ENCODE results near the gene BCL11A.

The BCL11A gene

DNA sequence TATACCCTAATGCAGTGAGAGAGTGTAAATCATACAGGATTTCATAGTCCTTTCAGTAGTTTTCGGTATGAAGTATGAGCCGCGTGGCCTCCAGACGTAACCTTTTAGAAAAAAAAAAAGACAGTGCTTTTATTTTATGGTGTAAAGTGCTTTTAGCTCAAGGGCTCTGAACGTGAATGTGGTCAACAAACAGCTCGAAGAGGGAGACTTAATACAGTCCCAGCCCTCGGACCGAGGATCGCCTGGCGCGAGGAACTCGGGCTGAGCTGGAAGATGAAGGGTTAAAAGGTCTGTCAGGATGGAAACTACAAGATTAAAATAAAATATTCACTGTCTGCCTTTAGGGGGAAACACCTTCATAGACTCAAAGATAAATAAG, 4.0 kb upstream of the BCL11A start:
- no peak for DNase-seq

DNA sequence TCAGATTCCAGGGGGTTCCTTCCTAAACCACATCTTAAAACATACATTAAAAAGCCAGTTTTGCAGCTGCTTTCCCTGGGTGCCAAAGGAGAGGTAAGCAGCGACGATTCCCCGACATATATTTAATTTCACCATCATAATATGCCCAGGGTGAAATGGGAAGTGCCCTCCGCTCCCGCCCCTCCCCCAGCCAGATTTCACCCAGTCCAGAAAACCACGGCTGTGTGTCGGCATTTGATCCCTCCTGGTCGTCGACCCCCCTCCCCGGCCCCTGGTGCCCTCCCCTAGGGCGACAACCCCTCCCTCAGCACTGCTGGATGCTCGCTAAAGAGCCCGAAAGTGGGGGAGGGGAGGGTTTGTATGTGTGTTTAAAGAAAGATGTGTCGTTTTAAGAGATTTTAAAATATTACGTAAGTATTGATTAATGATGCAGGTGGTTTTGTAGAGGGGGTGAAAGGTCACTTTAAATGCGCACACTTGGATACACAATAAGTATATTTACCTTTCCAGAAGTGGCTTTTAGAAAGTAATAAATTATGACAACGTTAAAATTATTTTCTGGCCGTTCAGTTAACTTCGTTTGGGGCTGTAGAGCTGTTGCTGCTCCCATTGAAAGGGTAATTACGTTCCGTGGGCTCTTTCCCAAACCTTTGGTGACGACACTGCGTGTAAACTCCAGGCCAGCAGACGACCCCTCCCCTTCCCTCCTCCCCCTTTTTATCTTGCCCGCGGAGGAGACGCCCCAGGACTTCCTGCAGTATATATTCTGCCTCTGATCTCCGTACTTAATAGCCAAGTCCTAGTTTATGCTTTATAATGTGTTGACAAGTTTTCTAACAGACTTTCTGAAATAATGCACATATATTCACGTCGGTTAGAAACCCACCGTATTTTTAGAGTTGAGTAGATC, 3.4 kb upstream of the BCL11A start:
- no peak for DNase-seq

DNA sequence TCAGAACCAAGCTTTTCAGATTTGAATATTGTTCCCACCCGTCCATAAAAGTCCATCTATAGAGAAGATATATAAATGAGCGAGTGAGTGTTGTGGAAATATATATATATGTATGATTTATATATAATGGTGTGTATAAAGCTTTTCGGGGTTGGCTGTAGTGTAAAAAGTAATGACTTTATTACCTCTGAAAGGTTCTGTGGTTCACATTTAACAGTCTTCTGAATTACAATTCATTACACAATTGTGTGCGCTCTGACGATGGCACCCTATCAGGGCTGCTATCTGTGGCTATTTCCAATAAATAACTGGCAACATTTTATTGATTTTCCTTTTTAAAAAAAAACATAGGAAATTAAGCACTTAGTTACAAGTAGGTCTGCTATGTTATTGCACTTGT, 2.7 kb upstream of the BCL11A start:
- no peak for DNase-seq

DNA sequence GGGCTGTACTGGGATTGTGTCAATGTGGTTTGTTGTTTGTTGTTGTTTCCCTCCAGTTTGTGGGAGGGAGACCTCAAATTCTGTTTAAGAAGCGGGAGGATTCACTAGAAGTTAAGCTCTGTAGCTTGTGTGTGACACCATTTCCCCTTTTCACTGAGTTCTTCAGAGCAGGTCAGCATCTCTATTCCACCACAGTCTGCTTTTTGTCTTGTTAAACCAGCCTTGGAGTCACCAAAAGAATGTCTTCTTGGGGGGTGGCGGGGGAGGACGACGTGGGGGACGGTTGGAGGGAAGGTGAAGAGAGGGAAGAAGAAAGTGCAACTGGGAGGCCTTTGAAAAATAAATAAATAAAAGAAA, 2.3 kb upstream of the BCL11A start:
- no peak for DNase-seq

DNA sequence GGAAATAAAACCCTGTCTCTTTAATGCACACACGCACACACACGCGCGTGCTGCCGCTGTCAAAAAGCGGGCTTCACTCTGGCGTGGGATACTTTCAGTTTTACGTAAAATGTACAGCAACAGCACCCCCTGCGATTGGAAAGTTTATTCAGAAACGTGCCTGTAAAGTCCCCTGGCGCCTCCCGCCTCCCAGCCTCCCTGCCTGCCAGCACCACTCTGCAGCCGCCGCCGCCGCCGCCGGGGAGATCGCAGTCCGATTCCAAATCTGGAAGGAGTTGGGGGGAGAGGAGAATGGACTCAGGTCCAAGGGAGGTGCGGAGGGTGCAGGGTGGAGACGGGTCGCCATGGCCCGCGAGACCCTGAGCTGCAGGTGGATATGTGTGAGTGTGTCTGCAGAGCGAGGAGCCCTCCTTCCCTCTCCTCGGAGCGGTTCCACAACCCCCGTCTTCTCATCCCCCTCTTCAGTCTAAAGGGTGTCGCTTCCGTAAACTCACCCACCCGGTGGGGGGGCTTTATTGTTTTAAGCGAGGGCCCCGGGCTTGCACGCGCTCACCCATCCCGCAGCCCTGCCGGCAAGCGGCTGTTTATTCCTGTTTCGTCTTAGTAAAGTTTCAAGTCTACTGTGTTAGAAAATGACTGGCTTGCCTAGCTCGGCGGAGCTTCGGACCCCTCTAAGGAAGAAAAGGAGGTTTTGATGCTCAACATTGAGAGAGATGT, 1.8 kb upstream of the BCL11A start:
- DNase-seq = peak; percentile 90

DNA sequence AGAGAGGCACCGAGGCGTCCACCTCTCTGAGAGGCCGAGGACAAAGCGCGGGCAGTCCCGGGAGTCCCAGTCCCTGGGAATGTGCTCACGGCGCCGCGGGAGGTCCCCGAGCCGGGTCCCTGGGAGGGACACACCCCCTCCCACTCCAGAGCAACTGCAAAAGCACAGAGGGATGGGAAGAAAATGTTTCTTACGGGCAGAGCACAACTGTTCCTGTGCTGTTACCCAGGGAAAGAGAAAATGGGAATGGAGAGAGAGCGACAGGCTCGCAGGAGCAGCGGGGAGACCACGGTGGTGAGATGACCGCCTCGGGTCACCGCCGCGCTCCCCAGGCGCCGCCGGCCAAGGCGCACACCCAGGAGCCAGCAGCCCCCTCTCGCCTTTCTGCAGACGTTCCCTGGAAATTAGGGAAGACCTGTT, 1.2 kb upstream of the BCL11A start:
- DNase-seq = no peak

DNA sequence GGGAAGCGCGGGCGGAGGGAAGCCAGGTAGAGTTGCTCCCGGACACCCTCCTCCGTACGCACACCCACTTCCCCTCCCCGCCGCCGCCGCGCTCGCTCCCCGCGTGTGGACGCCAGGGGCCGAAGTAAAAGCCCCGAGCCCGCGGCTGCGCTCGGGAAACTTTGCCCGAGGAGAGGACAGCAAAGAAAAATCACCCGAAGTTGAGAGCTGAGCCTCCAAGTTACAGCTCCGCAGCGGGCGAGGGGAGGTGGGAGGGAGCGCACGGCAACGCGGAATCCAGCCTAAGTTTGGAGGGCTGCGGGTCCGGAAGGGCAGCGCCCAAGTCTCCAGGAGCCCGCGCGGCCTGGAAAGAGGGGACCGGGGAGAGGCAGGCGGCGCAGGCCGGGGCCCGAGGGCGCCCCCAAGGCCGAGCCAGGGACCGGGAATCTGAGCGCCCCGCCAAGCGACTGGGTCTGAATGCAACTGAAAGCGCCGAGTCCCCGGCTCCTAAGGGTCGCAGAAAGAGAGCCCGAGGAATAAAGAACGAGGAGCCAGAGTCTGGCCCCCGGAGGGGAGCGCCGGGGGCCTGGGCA, 706 bp upstream of the BCL11A start:
- peak; percentile 49 for DNase-seq

DNA sequence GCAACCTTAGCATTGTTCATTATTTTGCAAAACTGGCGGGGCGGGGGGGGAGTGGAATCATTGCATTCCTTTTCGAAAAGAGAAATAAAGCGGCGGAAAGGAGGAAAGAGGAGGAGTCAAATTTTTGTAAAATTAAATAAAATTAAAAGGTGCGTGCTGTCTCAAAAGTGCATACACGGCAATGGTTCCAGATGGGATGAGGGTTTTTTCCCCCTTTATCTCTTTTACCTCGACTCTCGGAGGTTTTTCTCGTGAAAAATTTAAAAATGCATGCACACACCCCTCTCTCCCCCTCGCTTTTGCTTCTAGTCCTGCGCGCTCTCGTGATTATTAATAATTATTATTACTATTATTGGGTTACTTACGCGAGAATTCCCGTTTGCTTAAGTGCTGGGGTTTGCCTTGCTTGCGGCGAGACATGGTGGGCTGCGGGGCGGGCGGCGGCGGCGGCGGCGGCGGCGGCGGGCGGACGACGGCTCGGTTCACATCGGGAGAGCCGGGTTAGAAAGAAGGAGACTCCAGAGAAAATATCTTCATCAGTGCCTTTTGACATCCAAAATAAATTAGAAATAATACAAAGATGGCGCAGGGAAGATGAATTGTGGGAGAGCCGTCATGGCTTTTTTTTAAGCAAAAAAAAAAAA, 481 bp downstream of the BCL11A start:
- DNase-seq = peak; percentile 43

DNA sequence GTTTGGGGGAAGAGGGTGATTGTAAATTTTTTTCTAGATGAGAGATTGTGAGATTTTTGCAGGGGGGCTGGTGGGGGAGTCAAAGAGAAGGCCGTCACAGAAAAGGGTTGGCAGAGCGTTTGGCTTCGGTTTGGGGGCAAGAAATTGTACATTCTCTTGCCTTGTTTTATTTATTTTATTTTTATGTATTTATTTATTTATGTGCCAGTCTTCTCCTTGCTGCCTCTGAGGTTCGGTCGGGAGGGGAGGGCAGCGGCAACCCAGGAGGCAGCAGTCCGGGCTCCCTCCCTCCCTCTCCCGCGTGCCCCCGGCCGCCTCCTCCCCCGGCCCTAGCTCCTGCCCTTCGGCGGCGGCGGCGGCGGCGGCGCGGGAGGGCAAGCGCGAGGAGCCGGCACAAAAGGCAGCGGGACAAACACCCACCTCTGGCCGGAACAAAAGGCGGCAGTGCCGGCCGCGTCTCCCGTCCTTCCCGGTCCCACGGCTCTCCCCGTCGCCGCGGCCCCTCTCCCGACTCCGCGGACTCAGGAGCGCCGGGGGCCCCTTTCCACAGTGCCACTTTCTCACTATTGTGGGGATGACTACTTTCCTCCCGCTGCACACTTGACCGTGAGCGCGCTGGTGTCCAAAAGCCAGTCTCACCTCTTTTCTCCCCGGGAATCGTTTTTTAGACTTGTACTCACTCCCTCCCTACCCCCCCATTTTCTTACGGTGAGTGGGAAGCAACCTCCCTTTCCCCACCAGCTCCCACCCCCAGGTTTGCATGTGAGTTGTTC, 1.2 kb downstream of the BCL11A start:
- peak; percentile 62 for DNase-seq

DNA sequence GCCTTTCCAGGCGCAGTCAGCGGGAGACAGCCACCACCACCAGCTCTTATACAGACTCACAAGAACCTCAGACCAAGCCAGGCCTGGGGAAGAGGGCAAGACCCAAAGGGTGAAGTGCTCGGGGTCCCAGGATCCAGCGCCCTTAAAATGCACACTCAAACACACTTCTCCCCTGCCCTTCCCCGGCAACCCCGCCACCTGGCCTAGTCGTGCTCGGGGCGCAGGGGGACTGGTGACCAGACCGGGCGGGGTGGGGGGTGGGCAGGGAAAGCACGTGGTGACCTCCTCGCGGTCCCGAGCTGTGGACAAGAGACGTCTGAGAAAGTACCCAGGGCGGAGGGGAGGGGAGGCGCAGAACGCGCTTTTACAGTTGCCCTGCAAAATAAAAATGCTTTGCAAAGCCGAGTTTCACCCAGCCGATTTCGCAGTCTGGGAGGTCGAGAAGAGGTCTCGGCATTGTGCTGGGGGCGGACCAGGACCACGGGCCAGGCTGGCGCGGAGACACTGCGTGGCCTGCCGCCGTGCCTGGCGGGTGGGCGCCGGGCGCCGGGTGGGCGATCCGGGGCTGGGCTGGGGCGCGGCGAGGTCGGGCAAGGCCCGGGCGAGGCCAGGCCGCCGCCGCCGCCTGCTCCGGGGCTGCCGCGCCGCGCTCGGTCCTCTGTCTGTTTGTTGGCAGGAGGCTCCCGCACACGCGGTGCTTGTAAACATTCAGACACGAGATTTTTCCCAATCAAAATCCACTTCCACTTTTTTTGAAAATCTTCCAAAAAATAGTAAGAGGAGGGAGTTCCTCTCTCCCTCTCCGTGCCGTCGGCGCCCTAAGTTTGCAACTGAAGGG, 2.0 kb downstream of the BCL11A start:
- DNase-seq = peak; percentile 66

DNA sequence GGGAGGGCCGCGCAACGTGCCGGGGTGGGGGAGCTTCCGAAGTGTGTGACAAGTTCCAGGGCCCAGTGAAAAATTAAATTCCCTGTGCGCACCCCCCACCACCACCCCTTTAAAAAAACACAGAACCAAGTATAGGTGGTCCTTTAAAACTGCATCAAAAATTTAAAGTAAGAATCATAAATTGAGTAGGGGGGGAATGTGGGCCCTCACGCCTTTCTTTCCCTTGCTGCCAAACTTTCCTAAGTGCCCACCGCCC, 2.5 kb downstream of the BCL11A start:
- no peak for DNase-seq

DNA sequence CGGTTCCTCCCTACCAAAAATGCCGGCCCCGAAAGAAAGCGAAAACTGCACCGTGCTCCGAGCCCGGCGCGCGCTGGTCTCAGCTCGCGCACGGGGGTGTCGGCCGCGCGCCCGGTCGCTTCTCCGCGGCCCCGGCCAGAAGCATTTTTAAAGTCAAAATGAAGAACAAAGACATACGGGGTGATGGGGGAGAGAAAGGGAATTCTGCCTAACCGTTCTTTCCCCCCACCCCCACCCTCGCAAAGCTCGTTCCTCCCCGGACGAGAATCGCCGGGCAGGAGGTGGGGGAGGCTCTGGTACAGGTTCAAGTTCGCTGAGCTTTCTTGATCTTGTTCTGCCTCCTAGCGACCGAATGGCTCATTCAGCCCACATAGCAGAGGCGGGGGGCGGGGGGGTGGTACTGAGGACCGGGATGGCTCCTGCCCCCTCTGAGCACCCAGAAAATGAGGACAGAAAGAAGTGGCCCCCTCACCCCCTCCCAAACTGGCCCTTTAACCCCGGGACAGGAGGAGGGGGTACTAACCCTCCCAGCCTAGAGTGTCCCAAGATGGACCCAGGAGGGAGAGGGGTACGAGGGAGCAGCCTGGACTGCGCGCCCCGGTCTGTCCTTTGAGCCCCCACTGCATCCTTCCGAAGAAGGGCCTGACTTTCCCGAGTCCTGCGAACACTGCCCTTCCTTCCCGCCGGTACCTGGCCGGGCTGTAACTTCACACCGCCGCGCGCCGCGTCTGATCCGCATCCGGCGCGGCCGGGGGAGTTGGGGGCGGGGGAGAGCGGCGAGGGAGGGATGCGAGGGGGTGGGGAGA, 3.1 kb downstream of the BCL11A start:
- peak; percentile 88 for DNase-seq

DNA sequence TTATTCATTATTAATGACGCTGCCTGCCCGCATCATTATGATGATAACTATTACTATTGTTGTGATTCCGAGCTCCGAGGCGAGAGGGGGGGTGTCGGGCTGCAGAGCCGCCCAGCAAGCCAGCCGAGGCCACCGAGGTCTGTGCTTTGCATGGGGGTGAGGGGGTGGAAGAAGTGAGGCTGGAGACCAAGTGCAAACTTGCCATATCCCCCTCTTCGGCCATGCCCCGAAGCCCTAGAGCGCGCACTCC, 3.6 kb downstream of the BCL11A start:
- DNase-seq = no peak

DNA sequence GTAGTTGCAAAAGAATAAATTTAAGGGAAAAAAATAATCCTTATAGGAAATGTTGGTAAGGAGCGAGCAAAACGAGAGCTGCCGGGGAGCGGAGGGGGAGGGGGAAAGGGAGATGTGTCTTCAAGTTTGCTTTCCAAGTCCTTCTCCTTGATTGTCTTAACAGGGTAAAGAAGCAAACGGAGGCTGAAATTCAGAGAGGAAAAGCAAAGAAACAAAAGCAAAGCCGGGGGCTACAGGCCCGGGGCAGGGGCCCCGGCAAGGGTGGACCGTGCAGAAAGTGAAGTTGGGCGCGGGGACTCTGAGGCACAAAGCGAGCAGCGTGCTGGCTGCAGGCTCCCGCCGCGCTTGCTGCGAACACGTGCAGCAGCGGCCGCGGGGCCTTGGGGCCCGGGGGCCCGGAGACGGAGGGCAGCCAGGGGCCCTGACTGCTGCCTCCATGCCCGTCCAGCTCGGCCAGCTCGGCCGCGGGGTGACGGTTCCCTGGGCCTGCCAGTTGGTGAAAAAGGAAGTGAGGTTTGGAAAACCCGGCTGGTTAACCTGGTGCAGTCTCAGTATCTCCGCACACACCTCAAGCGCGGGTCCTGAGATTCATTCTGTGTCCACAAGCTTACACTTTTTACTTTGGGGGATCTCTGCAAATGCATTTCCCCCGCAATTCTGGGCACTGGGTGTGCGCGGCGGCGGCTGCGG, 4.1 kb downstream of the BCL11A start:
- DNase-seq = no peak

DNA sequence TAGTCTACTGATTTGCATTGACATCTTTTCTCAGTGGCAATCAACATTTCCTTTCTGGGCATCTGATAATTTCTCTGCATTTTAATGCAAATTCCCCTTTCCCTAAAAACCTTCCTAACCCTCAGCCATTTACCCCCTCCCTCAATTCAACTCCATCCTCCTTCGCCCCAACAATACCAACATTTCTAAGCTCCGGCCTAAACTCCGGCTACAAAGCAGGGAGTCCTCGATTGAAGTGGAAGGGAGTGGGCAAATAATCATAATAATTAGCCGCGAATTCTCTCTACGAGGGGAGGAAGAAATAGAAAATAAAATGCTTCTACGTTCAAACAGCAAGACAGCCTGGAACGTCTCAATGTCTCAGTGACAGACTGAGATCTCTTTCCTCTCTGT, 4.6 kb downstream of the BCL11A start:
- no peak for DNase-seq

DNA sequence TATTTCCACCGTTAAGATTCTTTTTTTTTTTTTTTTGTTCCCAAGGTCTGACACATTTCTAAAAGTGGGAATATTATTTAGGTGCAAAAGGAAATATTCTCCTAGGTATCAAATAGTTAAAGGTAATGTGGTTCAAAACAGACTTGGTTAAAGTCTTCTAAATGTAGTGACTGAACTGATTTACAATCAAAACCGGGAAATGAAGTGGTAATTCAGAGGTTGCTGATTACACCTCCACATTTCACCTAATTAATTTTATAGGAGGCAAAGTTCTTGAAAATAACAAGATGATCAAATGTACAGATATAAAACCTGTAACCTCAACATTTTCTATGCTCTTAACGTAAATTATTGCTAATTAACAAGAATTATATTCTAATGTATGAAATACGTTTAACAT, 5.1 kb downstream of the BCL11A start:
- DNase-seq = no peak

DNA sequence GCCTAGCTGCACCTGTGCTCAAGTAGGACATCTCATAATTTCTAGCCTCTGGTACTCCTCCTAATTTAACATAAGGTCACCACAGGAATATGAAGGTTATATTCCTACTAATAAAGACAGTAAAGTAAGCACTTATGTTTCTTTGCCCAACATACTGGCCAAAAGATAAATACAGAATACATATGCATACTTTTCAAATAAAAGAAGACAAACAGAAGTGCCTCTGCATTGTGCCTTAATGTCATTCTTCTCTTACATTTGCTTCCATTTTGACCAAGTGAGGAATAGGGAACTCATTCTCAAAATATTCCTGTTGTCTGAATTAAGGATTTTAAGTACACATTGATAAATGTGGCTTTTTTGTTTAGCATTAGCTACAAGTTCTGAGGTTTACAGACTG, 5.6 kb downstream of the BCL11A start:
- no peak for DNase-seq

DNA sequence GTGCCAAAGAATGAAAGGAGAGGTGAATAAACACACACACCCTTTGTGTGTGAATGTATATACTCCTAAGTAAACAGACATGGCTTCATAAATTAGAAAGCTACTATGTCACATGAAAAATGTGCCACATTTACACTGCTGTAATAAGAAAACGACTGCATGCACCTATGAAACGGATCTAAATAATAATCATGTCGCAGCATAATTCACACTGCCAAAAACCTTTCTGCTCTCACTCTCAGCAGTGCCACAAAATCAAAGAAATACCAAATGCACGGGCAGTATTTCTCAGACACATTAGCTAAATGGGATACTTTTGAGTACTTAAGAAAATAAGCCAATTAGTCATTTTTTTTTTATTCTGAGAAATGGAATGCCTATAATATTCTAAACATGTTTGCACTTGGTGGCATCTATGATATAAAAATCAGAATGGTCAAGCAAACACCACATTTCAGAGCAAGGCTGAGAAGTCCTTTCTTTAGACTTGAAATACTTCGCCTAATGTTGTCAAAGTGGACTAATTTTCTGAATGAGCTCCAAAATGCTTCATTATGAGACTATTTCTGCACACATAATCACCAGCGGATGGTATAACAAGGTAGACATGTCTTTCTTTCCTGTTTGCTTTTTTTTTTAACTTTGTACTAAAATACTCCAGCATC, 6.6 kb downstream of the BCL11A start:
- DNase-seq = no peak

DNA sequence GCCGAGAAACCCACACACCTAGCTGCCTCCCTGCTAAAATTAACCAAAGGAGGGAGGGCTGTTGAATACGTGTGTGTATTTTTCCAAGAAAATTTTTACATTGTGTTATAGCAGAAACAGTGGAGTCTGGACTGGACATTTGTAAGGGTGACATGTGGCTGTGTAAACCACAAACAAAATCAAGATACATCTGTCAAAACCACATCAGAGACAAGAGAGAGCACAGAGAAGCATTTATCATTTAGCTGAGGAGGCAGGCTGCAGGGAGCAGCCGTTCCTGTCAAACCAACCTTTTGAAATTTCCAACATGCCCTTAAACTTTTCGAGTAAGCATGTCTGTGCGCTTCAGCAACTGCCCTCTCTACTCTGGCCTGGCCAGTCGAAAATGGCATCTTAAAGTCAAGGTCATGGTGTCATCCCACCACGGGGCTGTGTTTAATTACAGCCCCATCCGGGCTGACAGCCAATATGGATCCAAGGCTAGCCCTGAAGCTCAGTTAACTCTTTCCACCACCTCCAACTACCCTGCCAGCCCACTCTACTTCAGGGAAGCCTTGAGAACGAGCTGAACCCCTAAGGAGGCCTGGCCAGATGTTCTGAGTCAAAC, 8.4 kb downstream of the BCL11A start:
- no peak for DNase-seq

DNA sequence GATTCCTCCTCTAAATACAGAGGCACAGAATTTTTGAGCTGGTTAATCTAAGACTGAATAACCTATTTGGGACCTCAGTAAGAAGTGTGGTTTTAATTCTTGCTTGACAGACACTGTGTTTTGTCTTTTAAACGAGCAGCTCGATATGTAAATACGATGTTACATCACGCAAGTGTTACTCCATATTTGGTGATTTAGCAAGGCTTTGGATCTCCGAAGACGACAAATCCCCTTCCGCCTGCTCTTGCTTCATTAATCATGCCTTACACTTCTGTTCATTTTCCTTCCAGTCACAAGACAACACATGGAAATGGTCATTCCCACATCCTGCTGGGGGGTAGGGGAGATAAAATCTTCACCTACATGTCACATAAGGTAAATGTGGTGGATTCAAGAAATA, 9.4 kb downstream of the BCL11A start:
- peak; percentile 90 for DNase-seq

All from suppressor macrophage treated with lipopolysaccharide for 4 hours (primary cell).